NOMO-1 (cell line): ENCODE results near the gene ROBO1.

Source experiments
- DNase-seq, 2 experiments: peaks; one replicate each; lab custom pipeline; 2025; ENCODE audit not compliant: unreplicated experiment in 2 of 2; lab: John Stamatoyannopoulos, UW

The ROBO1 gene

GRCh38 chr3:79103307-79103706 lies 664.5 kb downstream of the ROBO1 start:
- DNase-seq: no peak

- no peak for DNase-seq
Measured at GRCh38 chr3:79097964-79098660, 669.7 kb downstream of the ROBO1 start.

- no peak for DNase-seq
Measured at GRCh38 chr3:79094654-79095053, 673.1 kb downstream of the ROBO1 start.

GRCh38 chr3:79086514-79086913 lies 681.3 kb downstream of the ROBO1 start:
- peak; percentile 47 to 51 for DNase-seq

- no peak for DNase-seq
Measured at GRCh38 chr3:79085171-79085570, 682.6 kb downstream of the ROBO1 start.

GRCh38 chr3:79081335-79081734 lies 686.5 kb downstream of the ROBO1 start:
- DNase-seq: no peak

GRCh38 chr3:79074558-79074957 lies 693.2 kb downstream of the ROBO1 start:
- no peak for DNase-seq

- DNase-seq: no peak
Measured at GRCh38 chr3:79067734-79068133, 700.1 kb downstream of the ROBO1 start.

- no peak for DNase-seq
Measured at GRCh38 chr3:79066481-79066880, 701.3 kb downstream of the ROBO1 start.

GRCh38 chr3:79063624-79064023 lies 704.2 kb downstream of the ROBO1 start:
- no peak for DNase-seq

GRCh38 chr3:79057756-79058155 lies 710.0 kb downstream of the ROBO1 start:
- DNase-seq: no peak

- no peak for DNase-seq
Measured at GRCh38 chr3:79056498-79056897, 711.3 kb downstream of the ROBO1 start.

- no peak for DNase-seq
Measured at GRCh38 chr3:79052054-79052681, 715.6 kb downstream of the ROBO1 start.

- DNase-seq: no peak
Measured at GRCh38 chr3:79047581-79047980, 720.2 kb downstream of the ROBO1 start.

- DNase-seq: no peak
Measured at GRCh38 chr3:79041621-79042020, 726.2 kb downstream of the ROBO1 start.

- DNase-seq: no peak
Measured at GRCh38 chr3:79040701-79041100, 727.1 kb downstream of the ROBO1 start.

- no peak for DNase-seq
Measured at GRCh38 chr3:79040091-79040490, 727.7 kb downstream of the ROBO1 start.

- no peak for DNase-seq
Measured at GRCh38 chr3:79039192-79039591, 728.6 kb downstream of the ROBO1 start.

GRCh38 chr3:79038636-79039035 lies 729.2 kb downstream of the ROBO1 start:
- no peak for DNase-seq

- no peak for DNase-seq
Measured at GRCh38 chr3:79038057-79038456, 729.7 kb downstream of the ROBO1 start.

- peak in 1 of 2 experiments; percentile 61 for DNase-seq
Measured at GRCh38 chr3:79032686-79033318, 735.0 kb downstream of the ROBO1 start.

- DNase-seq: no peak
Measured at GRCh38 chr3:79030157-79030556, 737.6 kb downstream of the ROBO1 start.
